NCI-H526 (cell line): ENCODE data around the gene SINHCAF.
A peak's percentile ranks its signal among the peaks of the same experiment; 100 is the strongest.
"Not testable (repeated sequence)": the region's sequence is repeated elsewhere in the genome, so short reads cannot be mapped to it uniquely, and the experiment has no call there.

Source experiments
- DNase-seq, 2 experiments: peaks; one replicate each; lab custom pipeline; 2025; lab: John Stamatoyannopoulos, UW

Gene SINHCAF

GRCh38 chr12:31325877-31326631, at the start of gene SINHCAF:
TSS of gene SINHCAF (minus strand) at chr12:31326150. CDS start at chr12:31298204, 27,946 bp downstream.
- peak; percentile 98 to 100 for DNase-seq

GRCh38 chr12:31375422-31375821, 49.5 kb upstream of the SINHCAF start:
- not testable (repeated sequence) for DNase-seq

- DNase-seq = peak; percentile 26 to 43
Measured at GRCh38 chr12:31371256-31371620, 45.3 kb upstream of the SINHCAF start.

GRCh38 chr12:31370531-31371255, 44.7 kb upstream of the SINHCAF start:
- DNase-seq = peak; percentile 70 to 86

- peak; percentile 20 to 51 for DNase-seq
Measured at GRCh38 chr12:31369712-31370521, 44.0 kb upstream of the SINHCAF start.

- peak in 1 of 2 experiments; percentile 39 for DNase-seq
Measured at GRCh38 chr12:31368666-31369361, 42.9 kb upstream of the SINHCAF start.

- no peak for DNase-seq
Measured at GRCh38 chr12:31366104-31366621, 40.2 kb upstream of the SINHCAF start.

GRCh38 chr12:31363831-31364230, 37.9 kb upstream of the SINHCAF start:
- no peak for DNase-seq

GRCh38 chr12:31363416-31363809, 37.5 kb upstream of the SINHCAF start:
- no peak for DNase-seq

- DNase-seq = peak; percentile 27 to 59
Measured at GRCh38 chr12:31362759-31363415, 36.9 kb upstream of the SINHCAF start.

GRCh38 chr12:31362115-31362758, 36.3 kb upstream of the SINHCAF start:
- DNase-seq = peak in 1 of 2 experiments; percentile 50

GRCh38 chr12:31361730-31362114, 35.8 kb upstream of the SINHCAF start:
- no peak for DNase-seq

- no peak for DNase-seq
Measured at GRCh38 chr12:31355747-31356107, 29.8 kb upstream of the SINHCAF start.

GRCh38 chr12:31353750-31354708, 28.1 kb upstream of the SINHCAF start:
- peak in 1 of 2 experiments; percentile 37 for DNase-seq

- DNase-seq = no peak
Measured at GRCh38 chr12:31346267-31346666, 20.3 kb upstream of the SINHCAF start.

- DNase-seq = no peak
Measured at GRCh38 chr12:31343139-31343538, 17.2 kb upstream of the SINHCAF start.

GRCh38 chr12:31342286-31342685, 16.3 kb upstream of the SINHCAF start:
- DNase-seq = no peak

- no peak for DNase-seq
Measured at GRCh38 chr12:31339831-31340622, 14.1 kb upstream of the SINHCAF start.

GRCh38 chr12:31337952-31338351, 12.0 kb upstream of the SINHCAF start:
- DNase-seq = peak; percentile 23 to 26
